ENCODE measurements around the gene F9.
"Not testable (repeated sequence)": the region's sequence is repeated elsewhere in the genome, so short reads cannot be mapped to it uniquely, and the experiment has no call there.

The F9 gene

GRCh38 chrX:139506333-139506732 is 24.2 kb upstream of the F9 start:
- no peak overlapping the region for H2AFZ ChIP-seq (ENCODE audit: low read depth, low read length)
- H3K14ac ChIP-seq (ENCODE audit: low read length in 2 of 2): no peak overlapping the region
- no peak overlapping the region for H2BK12ac ChIP-seq (ENCODE audit: low read length in 2 of 2)
- H3K18ac ChIP-seq (ENCODE audit: low read depth in 1 of 2, low read length in 2 of 2): no peak overlapping the region
- H3K4ac ChIP-seq (ENCODE audit: low read depth in 1 of 2, low read length in 2 of 2): no peak overlapping the region
- H3K9me3 ChIP-seq (ENCODE audit: control insufficient read depth, low read length): peaks cover 6% of the 10 kb centered on the region
- no peaks in the 10 kb centered on the region for H3K27me3 ChIP-seq (ENCODE audit: control insufficient read depth in 1 of 2, insufficient read depth in 1 of 2, low read length in 2 of 2)
- H2BK120ac ChIP-seq (ENCODE audit: low read depth, low read length): no peak overlapping the region
- no peak overlapping the region for H3K23ac ChIP-seq (ENCODE audit: low read length in 2 of 2)
- H3K27ac ChIP-seq (ENCODE audit: low read length, poor library complexity, severe bottlenecking): no peak overlapping the region
- no peaks in the 10 kb centered on the region for H3K36me3 ChIP-seq (ENCODE audit: control insufficient read depth in 1 of 2, insufficient read depth in 2 of 2, low read depth in 1 of 2, low read length in 2 of 2)
- H3K79me1 ChIP-seq (replicated peaks; ENCODE audit: low read length, poor library complexity, severe bottlenecking): no peaks in the 10 kb centered on the region
- no peak overlapping the region for H3K4me3 ChIP-seq (ENCODE audit: insufficient read depth in 1 of 2, low read depth in 1 of 2, low read length in 2 of 2)
- H3K4me2 ChIP-seq (ENCODE audit: low read length, poor library complexity, severe bottlenecking): no peak overlapping the region
- no peak overlapping the region for H4K91ac ChIP-seq (ENCODE audit: low read length)
- H2BK15ac ChIP-seq (ENCODE audit: low read depth, poor library complexity, severe bottlenecking): no peak overlapping the region
- H4K8ac ChIP-seq (ENCODE audit: low read length): no peak overlapping the region
- no peak overlapping the region for H2AK5ac ChIP-seq (ENCODE audit: low read length, severe bottlenecking)
- no peak for DNase-seq
- H3K9ac ChIP-seq (ENCODE audit: low read length): no peak overlapping the region
- H2BK5ac ChIP-seq (ENCODE audit: low read depth, low read length, poor library complexity, severe bottlenecking): no peak overlapping the region
- no peaks in the 10 kb centered on the region for H3K4me1 ChIP-seq (ENCODE audit: control insufficient read depth, insufficient read depth, low read depth, low read length)

GRCh38 chrX:139508099-139508498 is 22.4 kb upstream of the F9 start:
- H3K4me3 ChIP-seq (ENCODE audit: insufficient read depth in 1 of 2, low read depth in 1 of 2, low read length in 2 of 2): no peak overlapping the region
- no peaks in the 10 kb centered on the region for H3K79me1 ChIP-seq (replicated peaks; ENCODE audit: low read length, poor library complexity, severe bottlenecking)
- no peak overlapping the region for H2AK5ac ChIP-seq (ENCODE audit: low read length, severe bottlenecking)
- no peak overlapping the region for H3K4me2 ChIP-seq (ENCODE audit: low read length, poor library complexity, severe bottlenecking)
- no peak for DNase-seq
- no peak overlapping the region for H3K23ac ChIP-seq (ENCODE audit: low read length in 2 of 2)
- no peak overlapping the region for H3K18ac ChIP-seq (ENCODE audit: low read depth in 1 of 2, low read length in 2 of 2)
- H2BK120ac ChIP-seq (ENCODE audit: low read depth, low read length): no peak overlapping the region
- H2BK5ac ChIP-seq (ENCODE audit: low read depth, low read length, poor library complexity, severe bottlenecking): no peak overlapping the region
- no peak overlapping the region for H3K27ac ChIP-seq (ENCODE audit: low read length, poor library complexity, severe bottlenecking)
- no peak overlapping the region for H2AFZ ChIP-seq (ENCODE audit: low read depth, low read length)
- no peak overlapping the region for H3K14ac ChIP-seq (ENCODE audit: low read length in 2 of 2)
- H2BK15ac ChIP-seq (ENCODE audit: low read depth, poor library complexity, severe bottlenecking): no peak overlapping the region
- H3K9ac ChIP-seq (ENCODE audit: low read length): no peak overlapping the region
- no peak overlapping the region for H4K91ac ChIP-seq (ENCODE audit: low read length)
- H3K36me3 ChIP-seq (ENCODE audit: control insufficient read depth in 1 of 2, insufficient read depth in 2 of 2, low read depth in 1 of 2, low read length in 2 of 2): no peaks in the 10 kb centered on the region
- H3K4me1 ChIP-seq (ENCODE audit: control insufficient read depth, insufficient read depth, low read depth, low read length): no peaks in the 10 kb centered on the region
- no peaks in the 10 kb centered on the region for H3K27me3 ChIP-seq (ENCODE audit: control insufficient read depth in 1 of 2, insufficient read depth in 1 of 2, low read length in 2 of 2)
- H2BK12ac ChIP-seq (ENCODE audit: low read length in 2 of 2): no peak overlapping the region
- WGBS: 76% methylated on average over 8 of the region's 8 CpGs
- H4K8ac ChIP-seq (ENCODE audit: low read length): no peak overlapping the region
- H3K4ac ChIP-seq (ENCODE audit: low read depth in 1 of 2, low read length in 2 of 2): no peak overlapping the region
- no peaks in the 10 kb centered on the region for H3K9me3 ChIP-seq (ENCODE audit: control insufficient read depth, low read length)

GRCh38 chrX:139518475-139518874 is 12.1 kb upstream of the F9 start:
- Histone ChIP-seq H4K8ac (ENCODE audit: low read length) (no peak overlapping the region), H3K18ac (ENCODE audit: low read depth in 1 of 2, low read length in 2 of 2) (no peak overlapping the region), H3K4me1 (ENCODE audit: control insufficient read depth, insufficient read depth, low read depth, low read length) (no peaks in the 10 kb centered on the region), H2BK15ac (ENCODE audit: low read depth, poor library complexity, severe bottlenecking) (no peak overlapping the region), H4K91ac (ENCODE audit: low read length) (no peak overlapping the region), H3K27me3 (ENCODE audit: control insufficient read depth in 1 of 2, insufficient read depth in 1 of 2, low read length in 2 of 2) (no peaks in the 10 kb centered on the region), H2AFZ (ENCODE audit: low read depth, low read length) (no peak overlapping the region), H3K9me3 (ENCODE audit: control insufficient read depth, low read length) (no peaks in the 10 kb centered on the region), H3K79me1 (replicated peaks; ENCODE audit: low read length, poor library complexity, severe bottlenecking) (no peaks in the 10 kb centered on the region), H3K4ac (ENCODE audit: low read depth in 1 of 2, low read length in 2 of 2) (no peak overlapping the region), H3K23ac (ENCODE audit: low read length in 2 of 2) (no peak overlapping the region), H2BK120ac (ENCODE audit: low read depth, low read length) (no peak overlapping the region), H2BK12ac (ENCODE audit: low read length in 2 of 2) (no peak overlapping the region), H3K27ac (ENCODE audit: low read length, poor library complexity, severe bottlenecking) (no peak overlapping the region), H3K14ac (ENCODE audit: low read length in 2 of 2) (no peak overlapping the region), H2AK5ac (ENCODE audit: low read length, severe bottlenecking) (no peak overlapping the region), H3K4me2 (ENCODE audit: low read length, poor library complexity, severe bottlenecking) (no peak overlapping the region), H3K9ac (ENCODE audit: low read length) (no peak overlapping the region), H2BK5ac (ENCODE audit: low read depth, low read length, poor library complexity, severe bottlenecking) (no peak overlapping the region), H3K36me3 (ENCODE audit: control insufficient read depth in 1 of 2, insufficient read depth in 2 of 2, low read depth in 1 of 2, low read length in 2 of 2) (no peaks in the 10 kb centered on the region), H3K4me3 (ENCODE audit: insufficient read depth in 1 of 2, low read depth in 1 of 2, low read length in 2 of 2) (no peak overlapping the region)
- DNase-seq: no peak
- WGBS: 100% methylated on average over 1 of the region's 2 CpGs

- no CpG with 5 or more reads among the region's 3 CpGs for WGBS
- not testable (repeated sequence) for H3K36me3 ChIP-seq (ENCODE audit: control insufficient read depth in 1 of 2, insufficient read depth in 2 of 2, low read depth in 1 of 2, low read length in 2 of 2); H3K4me3 ChIP-seq (ENCODE audit: insufficient read depth in 1 of 2, low read depth in 1 of 2, low read length in 2 of 2); H3K14ac ChIP-seq (ENCODE audit: low read length in 2 of 2); H2BK12ac ChIP-seq (ENCODE audit: low read length in 2 of 2); H3K4ac ChIP-seq (ENCODE audit: low read depth in 1 of 2, low read length in 2 of 2); H3K27ac ChIP-seq (ENCODE audit: low read length, poor library complexity, severe bottlenecking); DNase-seq; H2AK5ac ChIP-seq (ENCODE audit: low read length, severe bottlenecking); H3K9ac ChIP-seq (ENCODE audit: low read length); H3K79me1 ChIP-seq (replicated peaks; ENCODE audit: low read length, poor library complexity, severe bottlenecking); H3K4me1 ChIP-seq (ENCODE audit: control insufficient read depth, insufficient read depth, low read depth, low read length); H4K8ac ChIP-seq (ENCODE audit: low read length); H2BK120ac ChIP-seq (ENCODE audit: low read depth, low read length); H3K9me3 ChIP-seq (ENCODE audit: control insufficient read depth, low read length); H4K91ac ChIP-seq (ENCODE audit: low read length); H2BK15ac ChIP-seq (ENCODE audit: low read depth, poor library complexity, severe bottlenecking); H2BK5ac ChIP-seq (ENCODE audit: low read depth, low read length, poor library complexity, severe bottlenecking); H3K23ac ChIP-seq (ENCODE audit: low read length in 2 of 2); H3K18ac ChIP-seq (ENCODE audit: low read depth in 1 of 2, low read length in 2 of 2); H3K27me3 ChIP-seq (ENCODE audit: control insufficient read depth in 1 of 2, insufficient read depth in 1 of 2, low read length in 2 of 2); H3K4me2 ChIP-seq (ENCODE audit: low read length, poor library complexity, severe bottlenecking); H2AFZ ChIP-seq (ENCODE audit: low read depth, low read length)
Measured at GRCh38 chrX:139528829-139529228, 1.7 kb upstream of the F9 start.
